Testis (tissue), 2 donors: ENCODE data around the gene LMO4.

Source experiments
- POLR2A ChIP-seq: fragments of 450-650 bp; IDR thresholded peaks from one replicate; pipeline ENCODE4 v1.6.1; 2017; ENCODE audit warnings: antibody characterized with exemption, mild to moderate bottlenecking, moderate library complexity
- TF ChIP-seq, protein P1 (sequence below), 3 experiments: fragments of 450-650 bp in 2 of 3; fragments of 200-600 bp in 1 of 3; sonication (generic) in 1 of 3; IDR thresholded peaks; one replicate each; pipeline ENCODE4 v1.5.1; 2016 to 2019; ENCODE audit warnings: antibody characterized with exemption in 3 of 3, mild to moderate bottlenecking in 2 of 3, moderate library complexity in 1 of 3

GRCh38 chr1:87307306-87307705 is 21.4 kb upstream of the LMO4 start:
- TF ChIP-seq, protein P1, sequence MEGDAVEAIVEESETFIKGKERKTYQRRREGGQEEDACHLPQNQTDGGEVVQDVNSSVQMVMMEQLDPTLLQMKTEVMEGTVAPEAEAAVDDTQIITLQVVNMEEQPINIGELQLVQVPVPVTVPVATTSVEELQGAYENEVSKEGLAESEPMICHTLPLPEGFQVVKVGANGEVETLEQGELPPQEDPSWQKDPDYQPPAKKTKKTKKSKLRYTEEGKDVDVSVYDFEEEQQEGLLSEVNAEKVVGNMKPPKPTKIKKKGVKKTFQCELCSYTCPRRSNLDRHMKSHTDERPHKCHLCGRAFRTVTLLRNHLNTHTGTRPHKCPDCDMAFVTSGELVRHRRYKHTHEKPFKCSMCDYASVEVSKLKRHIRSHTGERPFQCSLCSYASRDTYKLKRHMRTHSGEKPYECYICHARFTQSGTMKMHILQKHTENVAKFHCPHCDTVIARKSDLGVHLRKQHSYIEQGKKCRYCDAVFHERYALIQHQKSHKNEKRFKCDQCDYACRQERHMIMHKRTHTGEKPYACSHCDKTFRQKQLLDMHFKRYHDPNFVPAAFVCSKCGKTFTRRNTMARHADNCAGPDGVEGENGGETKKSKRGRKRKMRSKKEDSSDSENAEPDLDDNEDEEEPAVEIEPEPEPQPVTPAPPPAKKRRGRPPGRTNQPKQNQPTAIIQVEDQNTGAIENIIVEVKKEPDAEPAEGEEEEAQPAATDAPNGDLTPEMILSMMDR (IDR thresholded peaks at IDR 0.05), result no peak
- TF ChIP-seq POLR2A, result no peak
